HCT116 (cell line): ENCODE measurements around the gene TRIB2. TPM values are rescaled to one million over a fixed set of nuclear protein-coding genes. Genes with fewer than 3 reads are reported as not detected.

Experiments
- ATAC-seq: fragments of 200-7000 bp; cut with Tn5 transposase; 2 replicates; pipeline ENCODE4 v1.9.1; 2020; ENCODE audit warnings: mild to moderate bottlenecking, moderate library complexity
- BruUV-seq: library from RNA; stranded (reverse); fragments of 400-500 nt; replicated peaks from 2 replicates; lab custom pipeline; 2021; lab: Mats Ljungman, UMichigan
- CTCF ChIA-PET: fragments of 300-600 bp; sonication (Branson Sonifier 250); formaldehyde crosslinking; loops from one replicate; lab custom pipeline; 2021; ENCODE audit warnings: antibody characterized with exemption; lab: Charles Lee
- POLR2A ChIA-PET: fragments of 300-600, 350-600 bp; sonication (Branson Sonifier 250); formaldehyde crosslinking; loops from one replicate; lab custom pipeline; 2021; ENCODE audit warnings: antibody characterized with exemption; lab: Charles Lee
- RAD21 ChIA-PET, 2 experiments: fragments of 300-600 bp; sonication (Branson Sonifier 250); formaldehyde crosslinking; loops; one replicate each; lab custom pipeline; 2023; ENCODE audit warnings: low total read pairs in 2 of 2; ENCODE audit not compliant: uncharacterized antibody in 2 of 2, unreplicated experiment in 2 of 2, low non-redundant PET in 1 of 2; lab: Charles Lee
- DNase-seq: peaks from one replicate; pipeline ENCODE4 v3.0.0-alpha.2; 2010; ENCODE audit warnings: low read depth, low spot score
- H2AFZ ChIP-seq: fragments of 200-600 bp; shearing (Covaris generic), sonication (generic); 2 replicates; pipeline ENCODE4 v1.6.1; 2017; ENCODE audit warnings: low read depth, mixed run types, mixed read lengths, antibody characterized with exemption, low read length; ENCODE audit not compliant: poor library complexity, severe bottlenecking
- H3K27ac ChIP-seq: 2 replicates; pipeline ENCODE4 v1.5.1; 2012; ENCODE audit warnings: low read depth, low read length
- H3K27me3 ChIP-seq: fragments of 200-600 bp; sonication (generic); 2 replicates; pipeline ENCODE4 v1.6.1; 2016; ENCODE audit warnings: mixed run types, low read length, mixed read lengths; ENCODE audit not compliant: insufficient read depth
- H3K36me3 ChIP-seq, 2 experiments: fragments of 200-500 bp in 1 of 2; fragments of 200-600 bp in 1 of 2; sonication (Bioruptor generic) in 1 of 2; sonication (generic) in 1 of 2; 2 replicates each; pipeline versions ENCODE4 v1.5.1 to v1.6.1; 2014 to 2016; ENCODE audit warnings: low read length in 2 of 2, inconsistent platforms in 1 of 2, mixed read lengths in 1 of 2, mixed run types in 1 of 2; ENCODE audit not compliant: insufficient read depth in 2 of 2, control insufficient read depth in 1 of 2
- H3K4me1 ChIP-seq, 2 experiments: fragments of 200-600 bp in 1 of 2; sonication (generic) in 1 of 2; 2 replicates each; pipeline versions ENCODE4 v1.5.1 to v1.6.1; 2012 to 2017; ENCODE audit warnings: low read length in 2 of 2, inconsistent platforms in 1 of 2, mild to moderate bottlenecking in 1 of 2, mixed read lengths in 1 of 2, mixed run types in 1 of 2, moderate library complexity in 1 of 2; ENCODE audit not compliant: insufficient read depth in 2 of 2, control insufficient read depth in 1 of 2
- H3K4me2 ChIP-seq: fragments of 200-600 bp; sonication (generic); 2 replicates; pipeline ENCODE4 v1.6.1; 2017; ENCODE audit warnings: mixed run types, low read length, mixed read lengths
- H3K4me3 ChIP-seq, 2 experiments: fragments of 200-600 bp in 1 of 2; sonication (generic) in 1 of 2; replicated peaks in 1 of 2; 2 replicates each; pipeline ENCODE4 v1.5.1; 2011 to 2016; ENCODE audit warnings: low read length in 2 of 2, control low read depth in 1 of 2, low read depth in 1 of 2, mild to moderate bottlenecking in 1 of 2, mixed read lengths in 1 of 2, mixed run types in 1 of 2
- H3K79me2 ChIP-seq: fragments of 200-600 bp; sonication (generic); 2 replicates; pipeline ENCODE4 v1.6.1; 2017; ENCODE audit warnings: mild to moderate bottlenecking, mixed run types, low read length, moderate library complexity, mixed read lengths; ENCODE audit not compliant: insufficient read depth
- H3K9ac ChIP-seq: fragments of 200-600 bp; sonication (generic); 2 replicates; pipeline ENCODE4 v1.6.1; 2016; ENCODE audit warnings: low read length, mixed read lengths
- H3K9me2 ChIP-seq: fragments of 200-600 bp; sonication (generic), shearing (Covaris generic); 2 replicates; pipeline ENCODE4 v1.6.1; 2017; ENCODE audit warnings: mixed run types, mild to moderate bottlenecking, moderate library complexity; ENCODE audit not compliant: insufficient read depth
- H3K9me3 ChIP-seq, 2 experiments: fragments of 200-500 bp in 1 of 2; fragments of 200-600 bp in 1 of 2; sonication (Bioruptor generic) in 1 of 2; sonication (generic) in 1 of 2; 2 replicates each; pipeline ENCODE4 v1.6.1; 2014 to 2017; ENCODE audit warnings: low read length in 2 of 2, mixed read lengths in 2 of 2, inconsistent platforms in 1 of 2, low read depth in 1 of 2, mild to moderate bottlenecking in 1 of 2, mixed run types in 1 of 2, moderate library complexity in 1 of 2; ENCODE audit not compliant: control insufficient read depth in 1 of 2, insufficient read depth in 1 of 2
- H4K20me1 ChIP-seq: fragments of 200-600 bp; sonication (generic), shearing (Covaris generic); 2 replicates; pipeline ENCODE4 v1.6.1; 2017; ENCODE audit warnings: mixed run types, mild to moderate bottlenecking, moderate library complexity; ENCODE audit not compliant: insufficient read depth
- ATF3 ChIP-seq: IDR thresholded peaks from 2 replicates; pipeline ENCODE4 v1.6.1; 2012
- CBX3 ChIP-seq: IDR thresholded peaks from 2 replicates; pipeline ENCODE4 v1.6.1; 2012; ENCODE audit warnings: low read depth
- CEBPB ChIP-seq: IDR thresholded peaks from 2 replicates; pipeline ENCODE4 v1.6.1; 2012; ENCODE audit warnings: low read depth
- EGR1 ChIP-seq: IDR thresholded peaks from 2 replicates; pipeline ENCODE4 v1.6.1; 2012; ENCODE audit warnings: low read depth
- ELF1 ChIP-seq: IDR thresholded peaks from 2 replicates; pipeline ENCODE4 v1.6.1; 2012; ENCODE audit warnings: low read depth, borderline replicate concordance
- EZH2 ChIP-seq: fragments of 200-600 bp; sonication (generic); IDR thresholded peaks from 2 replicates; pipeline ENCODE4 v1.6.1; 2017; ENCODE audit warnings: antibody characterized with exemption, mixed run types
- FOSL1 ChIP-seq: IDR thresholded peaks from 2 replicates; pipeline ENCODE4 v1.6.1; 2012; ENCODE audit warnings: low read depth
- JUND ChIP-seq: IDR thresholded peaks from 2 replicates; pipeline ENCODE4 v1.6.1; 2012
- POLR2A ChIP-seq: IDR thresholded peaks from 2 replicates; pipeline ENCODE4 v1.7.0; 2011; ENCODE audit warnings: borderline replicate concordance; ENCODE audit not compliant: insufficient read depth, insufficient read length; ENCODE audit errors: extremely low read depth
- POLR2AphosphoS5 ChIP-seq: IDR thresholded peaks from 2 replicates; pipeline ENCODE4 v1.6.1; 2011; ENCODE audit warnings: mild to moderate bottlenecking, low read depth, low read length, moderate library complexity
- RAD21 ChIP-seq: IDR thresholded peaks from 2 replicates; pipeline ENCODE4 v1.6.1; 2012; ENCODE audit warnings: low read depth, mild to moderate bottlenecking
- REST ChIP-seq: IDR thresholded peaks from 2 replicates; pipeline ENCODE4 v1.6.1; 2012; ENCODE audit warnings: low read depth
- SIN3A ChIP-seq: IDR thresholded peaks from 2 replicates; pipeline ENCODE4 v1.6.1; 2012; ENCODE audit warnings: low read depth
- SP1 ChIP-seq: IDR thresholded peaks from 2 replicates; pipeline ENCODE4 v1.6.1; 2012; ENCODE audit warnings: low read depth
- SRF ChIP-seq: IDR thresholded peaks from 2 replicates; pipeline ENCODE4 v1.6.1; 2012; ENCODE audit warnings: low read depth
- YY1 ChIP-seq: IDR thresholded peaks from 2 replicates; pipeline ENCODE4 v1.6.1; 2011; ENCODE audit warnings: low read length, low read depth, moderate library complexity, mild to moderate bottlenecking; ENCODE audit not compliant: insufficient replicate concordance; ENCODE audit errors: extremely low read depth
- ZBTB33 ChIP-seq: IDR thresholded peaks from 2 replicates; pipeline ENCODE4 v1.6.1; 2011; ENCODE audit warnings: mild to moderate bottlenecking, low read length, moderate library complexity; ENCODE audit not compliant: insufficient replicate concordance; ENCODE audit errors: extremely low read depth
- ZFX ChIP-seq: fragments of 450-650 bp; IDR thresholded peaks from 2 replicates; pipeline ENCODE4 v1.6.1; 2017
- ZNF274 ChIP-seq: fragments of 200-500 bp; sonication (Bioruptor generic); IDR thresholded peaks from 2 replicates; pipeline ENCODE4 v1.6.1; 2014; ENCODE audit warnings: mild to moderate bottlenecking, low read depth, low read length, inconsistent platforms
- intact Hi-C: fragments of 100-400 bp; cut with micrococcal nuclease; formaldehyde crosslinking; loops from 2 replicates; pipeline ENCODE4 v1.10.0; 2022
- total RNA-seq: library from RNA; stranded (reverse); gene quantifications from one replicate; pipeline ENCODE4 v1.2.1, GENCODE V29; 2021; ENCODE audit not compliant: unreplicated experiment

TRIB2 gene
- total RNA-seq, 1 experiment from 2014 or later, result 12.4 TPM

GRCh38 chr2:12766421-12766879 lies 49.7 kb downstream of the TRIB2 start:
- H2AFZ ChIP-seq, result no peak overlapping the region
- no peaks in the 10 kb centered on the region for H3K79me2 ChIP-seq
- H3K4me3 ChIP-seq, result no peak overlapping the region
- H3K9ac ChIP-seq, result no peak overlapping the region
- ATAC-seq (no peak), DNase-seq (no peak)
- intact Hi-C loops, result no loop called here
- CTCF ChIA-PET, result no interaction called here
- H3K9me3 ChIP-seq, result no peaks in the 10 kb centered on the region
- no TSS peak for BruUV-seq
- TF ChIP-seq SRF (no peak), SP1 (no peak), POLR2A (no peak), EZH2 (no peak), CEBPB (no peak), JUND (no peak), YY1 (no peak), ELF1 (no peak), SIN3A (no peak), CBX3 (no peak), ATF3 (no peak), ZNF274 (no peak), ZFX (no peak), ZBTB33 (no peak), FOSL1 (no peak), EGR1 (no peak), POLR2AphosphoS5 (no peak), REST (no peak), RAD21 (no peak)
- TF ChIP-seq, all 23 proteins: peak for 0
- Histone ChIP-seq H3K9me2 (0 out of 2 replicates have a peak, but pooled peaks cover 4% of the 10 kb centered on the region), H3K27me3 (peaks cover 9% of the 10 kb centered on the region; the same call in 1 of the 2 replicates), H3K4me1 (no peaks in the 10 kb centered on the region), H4K20me1 (no peaks in the 10 kb centered on the region), H3K4me2 (no peak overlapping the region), H3K36me3 (no peaks in the 10 kb centered on the region), H3K27ac (no peak overlapping the region)
- RAD21 ChIA-PET, result no interaction called here
- POLR2A ChIA-PET, result no interaction called here
